Endothelial cell (in vitro differentiated cells): Measurements from ENCODE around the gene RHOG. TPM values are rescaled to one million over a fixed set of nuclear protein-coding genes. Genes with fewer than 3 reads are reported as not detected.

Experiments used
- DNase-seq: peaks from one replicate; pipeline ENCODE4 v3.0.0; 2021; ENCODE audit warnings: low spot score
- H3K27ac Mint-ChIP-seq: one replicate; pipeline ENCODE4 v1.8.0; 2021; ENCODE audit warnings: mixed read lengths, inconsistent platforms; ENCODE audit not compliant: unreplicated experiment
- H3K27me3 Mint-ChIP-seq: one replicate; pipeline ENCODE4 v1.8.0; 2021; ENCODE audit warnings: mild to moderate bottlenecking, moderate library complexity, mixed read lengths, inconsistent platforms; ENCODE audit not compliant: unreplicated experiment
- H3K36me3 Mint-ChIP-seq: one replicate; pipeline ENCODE4 v1.8.0; 2021; ENCODE audit warnings: mild to moderate bottlenecking, low read depth, mixed read lengths, inconsistent platforms; ENCODE audit not compliant: unreplicated experiment
- H3K4me1 Mint-ChIP-seq: one replicate; pipeline ENCODE4 v1.8.0; 2021; ENCODE audit warnings: mild to moderate bottlenecking, mixed read lengths, inconsistent platforms; ENCODE audit not compliant: unreplicated experiment
- H3K4me3 Mint-ChIP-seq: one replicate; pipeline ENCODE4 v1.8.0; 2021; ENCODE audit warnings: mild to moderate bottlenecking, mixed read lengths, inconsistent platforms; ENCODE audit not compliant: unreplicated experiment
- H3K9me3 Mint-ChIP-seq: one replicate; pipeline ENCODE4 v1.8.0; 2021; ENCODE audit warnings: mixed read lengths, inconsistent platforms; ENCODE audit not compliant: unreplicated experiment
- total RNA-seq: library from RNA; stranded (reverse); fragmentation: NEBNext Ultra II Directional; extraction: Animal tissue kit (Norgen Biotek cat#: 25700); gene quantifications from one replicate; pipeline ENCODE4 v1.2.1, GENCODE V29; 2021; ENCODE audit not compliant: unreplicated experiment
- TF ChIP-seq, protein P1 (sequence below): fragments of 200-600 bp; sonication (generic); IDR thresholded peaks from one replicate; pipeline ENCODE4 v1.5.0; 2021; ENCODE audit warnings: antibody characterized with exemption; ENCODE audit not compliant: unreplicated experiment

The RHOG gene
- total RNA-seq, 1 donor from 2014 or later = 76.5 TPM

- Mint-ChIP-seq H3K4me3 (peak within 1 kb of the TSS; percentile 98), H3K9me3 (no peaks in the 10 kb centered on the region), H3K4me1 (peaks cover 18% of the 10 kb centered on the region), H3K27ac (peak within 1 kb of the TSS; percentile 57), H3K36me3 (peaks cover 5% of the 10 kb centered on the region), H3K27me3 (peaks cover 5% of the 10 kb centered on the region)
- peak; percentile 75 for DNase-seq
- TF ChIP-seq, protein P1, sequence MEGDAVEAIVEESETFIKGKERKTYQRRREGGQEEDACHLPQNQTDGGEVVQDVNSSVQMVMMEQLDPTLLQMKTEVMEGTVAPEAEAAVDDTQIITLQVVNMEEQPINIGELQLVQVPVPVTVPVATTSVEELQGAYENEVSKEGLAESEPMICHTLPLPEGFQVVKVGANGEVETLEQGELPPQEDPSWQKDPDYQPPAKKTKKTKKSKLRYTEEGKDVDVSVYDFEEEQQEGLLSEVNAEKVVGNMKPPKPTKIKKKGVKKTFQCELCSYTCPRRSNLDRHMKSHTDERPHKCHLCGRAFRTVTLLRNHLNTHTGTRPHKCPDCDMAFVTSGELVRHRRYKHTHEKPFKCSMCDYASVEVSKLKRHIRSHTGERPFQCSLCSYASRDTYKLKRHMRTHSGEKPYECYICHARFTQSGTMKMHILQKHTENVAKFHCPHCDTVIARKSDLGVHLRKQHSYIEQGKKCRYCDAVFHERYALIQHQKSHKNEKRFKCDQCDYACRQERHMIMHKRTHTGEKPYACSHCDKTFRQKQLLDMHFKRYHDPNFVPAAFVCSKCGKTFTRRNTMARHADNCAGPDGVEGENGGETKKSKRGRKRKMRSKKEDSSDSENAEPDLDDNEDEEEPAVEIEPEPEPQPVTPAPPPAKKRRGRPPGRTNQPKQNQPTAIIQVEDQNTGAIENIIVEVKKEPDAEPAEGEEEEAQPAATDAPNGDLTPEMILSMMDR = no peak
These were observed 32.6 kb downstream of the RHOG start, which contains the start of gene PGAP2 for GRCh38 chr11:3807909-3808860. PGAP2 (plus strand) TSS chr11:3808560; CDS start chr11:3811260, 2,700 bp downstream.

DNA sequence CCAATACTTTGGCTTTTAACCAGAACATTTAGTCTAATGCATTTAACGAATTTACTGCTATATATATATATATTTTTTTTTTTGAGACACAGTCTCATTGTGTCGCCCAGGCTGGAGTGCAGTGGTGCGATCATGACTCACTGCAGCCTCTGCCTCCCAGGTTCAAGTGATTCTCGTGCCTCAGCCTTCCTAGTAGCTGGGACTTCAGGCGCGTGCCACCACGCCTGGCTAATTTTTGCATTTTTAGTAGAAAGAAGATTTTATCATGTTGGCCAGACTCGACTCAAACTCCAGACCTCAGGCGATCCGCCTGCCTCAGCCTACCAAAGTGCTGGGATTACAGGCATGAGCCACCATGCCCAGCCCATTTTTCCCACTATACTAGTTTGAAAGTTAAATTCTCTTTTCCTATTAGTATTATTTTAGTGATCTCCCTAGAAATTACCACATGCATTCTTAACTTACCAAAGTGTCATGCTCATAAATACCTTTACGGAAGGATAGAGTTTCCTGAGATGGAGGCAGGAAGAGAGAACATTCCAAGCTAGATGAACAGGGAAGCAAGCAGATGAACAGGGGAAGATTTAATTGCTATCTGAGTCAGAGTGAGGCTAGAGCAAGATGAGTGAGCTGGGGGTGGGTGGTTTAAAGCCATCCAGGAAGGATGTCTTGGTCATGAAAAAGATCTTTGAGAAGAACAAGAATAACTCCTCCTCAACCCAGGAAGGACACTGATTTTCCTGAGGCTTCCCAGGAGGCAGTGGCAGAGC lies 36.8 kb downstream of the RHOG start:
- Mint-ChIP-seq H3K9me3 (no peaks in the 10 kb centered on the region), H3K27me3 (peaks cover 5% of the 10 kb centered on the region), H3K4me1 (peaks cover 17% of the 10 kb centered on the region), H3K27ac (no peak overlapping the region), H3K4me3 (no peak overlapping the region), H3K36me3 (no peaks in the 10 kb centered on the region)
- no peak for DNase-seq
- TF ChIP-seq, protein P1 = no peak

DNA sequence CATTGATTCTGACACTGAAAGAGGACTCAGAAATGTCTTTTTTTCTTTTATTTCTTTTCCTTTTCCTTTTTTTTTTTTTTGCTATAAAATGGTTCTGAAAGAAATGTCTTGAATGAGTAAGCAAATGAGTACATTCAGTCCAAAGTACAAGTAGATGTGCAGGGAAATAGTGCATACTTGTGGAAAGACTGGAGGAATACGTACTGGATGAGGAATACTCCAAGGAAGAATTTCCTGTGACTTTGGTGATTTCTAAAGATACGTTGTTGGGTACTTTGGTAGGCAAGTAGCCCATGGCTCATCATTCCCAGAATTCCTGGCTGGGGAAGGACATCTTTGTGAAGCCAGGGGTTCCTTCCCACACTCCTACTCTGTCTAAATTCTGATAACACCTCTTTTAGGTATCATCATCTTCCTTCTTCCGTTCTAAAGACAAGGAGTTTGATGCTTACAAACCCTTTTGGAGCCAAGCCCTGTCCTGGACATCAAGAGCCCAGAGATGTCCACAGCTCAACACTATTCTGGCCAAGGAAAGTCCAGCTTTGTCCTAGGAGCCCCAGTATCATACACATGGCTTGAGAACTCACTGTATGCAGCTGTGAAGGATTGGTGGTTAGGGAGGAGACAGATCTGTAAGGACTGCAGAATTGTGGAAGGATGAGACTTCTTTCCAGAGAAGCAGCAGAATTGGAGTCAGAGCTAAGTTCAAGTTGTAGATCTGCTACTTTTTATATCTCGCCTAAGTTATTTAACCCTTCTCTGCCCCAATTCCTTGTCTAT lies 38.6 kb downstream of the RHOG start:
- TF ChIP-seq, protein P1 = no peak
- Mint-ChIP-seq H3K4me1 (peaks cover 9% of the 10 kb centered on the region), H3K4me3 (no peak overlapping the region), H3K36me3 (no peaks in the 10 kb centered on the region), H3K27me3 (peaks cover 6% of the 10 kb centered on the region), H3K9me3 (no peaks in the 10 kb centered on the region), H3K27ac (no peak overlapping the region)
- no peak for DNase-seq

GRCh38 chr11:3799873-3800272 lies 40.9 kb downstream of the RHOG start:
- Mint-ChIP-seq H3K4me1 (peaks cover 22% of the 10 kb centered on the region), H3K36me3 (no peaks in the 10 kb centered on the region), H3K4me3 (no peak overlapping the region), H3K9me3 (no peaks in the 10 kb centered on the region), H3K27ac (no peak overlapping the region), H3K27me3 (peaks cover 6% of the 10 kb centered on the region)
- DNase-seq = no peak
- TF ChIP-seq, protein P1 = no peak
